GM12872 (cell line): ENCODE measurements around the gene AQP5.

Source experiments
- CTCF ChIP-seq: IDR thresholded peaks from 3 replicates; pipeline ENCODE4 v1.5.1; 2011; ENCODE audit warnings: low read depth, mild to moderate bottlenecking, low read length, moderate library complexity; ENCODE audit not compliant: insufficient read depth

Gene AQP5

DNA sequence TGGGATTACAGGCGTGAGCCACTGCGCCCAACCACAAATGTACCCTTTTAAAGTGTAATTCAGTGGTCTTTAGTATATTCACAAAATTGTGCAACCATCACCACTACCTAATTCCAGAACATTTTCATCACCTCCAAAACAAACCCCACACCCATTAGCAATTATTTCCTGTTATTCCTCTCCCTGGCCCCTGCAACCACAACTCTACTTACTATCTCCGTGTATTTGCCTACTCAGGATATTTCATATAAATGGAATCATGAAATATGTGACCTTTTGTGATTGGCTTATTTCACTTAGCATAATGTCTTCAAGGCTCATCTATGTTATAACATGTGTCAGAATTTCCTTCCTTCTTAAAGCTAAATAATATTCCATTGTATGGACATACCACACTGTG, 27.2 kb upstream of the AQP5 start:
- TF ChIP-seq CTCF = no peak

DNA sequence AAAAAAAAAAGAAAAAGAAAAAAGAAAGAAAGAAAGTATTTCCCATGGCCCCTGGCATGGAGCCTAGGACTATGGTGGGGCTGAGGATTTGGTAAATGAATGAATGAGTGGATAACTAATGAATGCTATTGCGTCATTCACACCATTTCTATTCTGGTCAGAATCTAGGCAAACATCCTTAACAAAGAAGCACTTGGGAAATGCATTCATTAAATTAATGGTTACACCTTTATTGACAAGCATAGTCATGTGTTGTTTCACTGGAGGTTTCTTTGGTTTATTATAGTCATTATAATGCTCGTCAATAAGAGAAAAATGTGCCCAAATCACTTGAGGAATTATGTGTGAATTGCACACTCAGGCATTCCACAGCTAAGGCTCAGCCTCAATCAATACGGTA, 24.7 kb upstream of the AQP5 start:
- no peak for TF ChIP-seq CTCF

GRCh38 chr12:49937639-49938300, 23.9 kb upstream of the AQP5 start:
- TF ChIP-seq CTCF = no peak

DNA sequence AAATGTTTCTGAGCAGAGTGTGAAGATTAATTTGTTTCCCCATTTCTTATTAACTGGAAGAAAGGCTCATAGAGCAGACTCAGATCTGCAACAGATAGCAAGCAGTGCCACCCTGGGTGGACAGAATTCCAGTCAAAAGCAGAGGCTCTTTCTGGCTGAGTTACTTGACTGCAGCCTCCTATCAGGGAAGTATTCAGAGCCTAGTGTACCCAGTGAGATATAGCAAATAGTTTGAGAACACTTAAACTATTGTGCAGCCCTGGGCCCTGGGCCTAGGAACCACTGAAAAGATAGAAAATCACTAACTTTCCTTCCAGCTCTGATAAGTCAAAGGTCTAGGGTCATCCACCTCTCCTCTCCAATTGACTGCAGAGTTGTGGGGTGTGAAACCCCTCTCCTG, 22.4 kb upstream of the AQP5 start:
- no peak for TF ChIP-seq CTCF

DNA sequence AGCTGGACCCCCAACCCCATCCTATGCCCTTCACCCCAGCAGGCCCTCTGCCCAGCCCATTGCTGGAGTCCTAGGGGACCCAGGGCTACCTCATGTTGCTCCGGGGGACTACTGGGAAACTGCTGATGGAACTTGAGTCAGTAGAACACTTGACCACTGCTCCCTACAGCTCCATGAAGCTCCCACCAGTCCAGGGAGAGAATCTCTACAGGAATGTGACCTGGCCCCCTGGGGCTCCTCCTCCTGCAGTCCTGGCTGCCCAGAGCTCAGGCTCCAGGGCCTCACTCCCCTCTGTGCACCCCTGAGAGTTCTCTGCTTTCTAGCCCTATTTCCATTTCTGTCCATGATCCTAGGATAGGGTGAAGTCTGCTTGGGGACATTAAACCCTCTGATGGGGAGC, 22.0 kb upstream of the AQP5 start:
- TF ChIP-seq CTCF = no peak

- TF ChIP-seq CTCF = no peak
These were observed 19.8 kb upstream of the AQP5 start for GRCh38 chr12:49941556-49942511.

GRCh38 chr12:49942512-49942893, 19.2 kb upstream of the AQP5 start:
- TF ChIP-seq CTCF = no peak
